ENCODE measurements around the gene HDDC3. TPM values are rescaled to one million over a fixed set of nuclear protein-coding genes. Genes with fewer than 3 reads are reported as not detected.

The HDDC3 gene
- total RNA-seq: 20.9 TPM

GRCh38 chr15:90931828-90932659 lies at the start of gene HDDC3:
HDDC3 (minus strand) TSS chr15:90932549; CDS start chr15:90932540, 9 bp downstream.
- peak; percentile 91 for DNase-seq (ENCODE audit: low spot score)

- no peak for DNase-seq (ENCODE audit: low spot score)
Measured at GRCh38 chr15:90982135-90982534, 49.8 kb upstream of the HDDC3 start.

- no peak for DNase-seq (ENCODE audit: low spot score)
Measured at GRCh38 chr15:90981681-90982080, 49.3 kb upstream of the HDDC3 start.

- DNase-seq (ENCODE audit: low spot score): no peak
Measured at GRCh38 chr15:90979582-90979981, 47.2 kb upstream of the HDDC3 start.

DNA sequence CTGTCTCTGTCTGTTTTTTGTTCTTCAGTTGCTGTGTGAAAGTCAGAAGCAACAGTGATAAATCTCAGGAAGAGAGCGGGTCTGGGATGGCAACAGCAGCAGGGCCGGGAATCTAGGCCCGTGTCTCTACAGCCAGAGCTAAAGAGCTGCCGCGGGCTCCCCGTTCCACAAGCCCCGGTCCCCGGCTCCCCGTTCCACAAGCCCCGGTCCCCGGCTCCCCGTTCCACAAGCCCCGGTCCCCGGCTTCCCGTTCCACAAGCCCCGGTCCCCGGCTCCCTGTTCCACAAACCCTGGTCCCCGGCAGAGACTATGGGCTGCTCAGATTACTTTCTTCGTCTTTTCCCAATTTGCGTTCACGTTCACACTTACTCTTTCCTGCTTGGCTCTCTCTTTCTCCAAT lies 41.9 kb upstream of the HDDC3 start:
- no peak for DNase-seq (ENCODE audit: low spot score)

GRCh38 chr15:90972133-90972532 lies 39.8 kb upstream of the HDDC3 start:
- DNase-seq (ENCODE audit: low spot score): no peak

DNA sequence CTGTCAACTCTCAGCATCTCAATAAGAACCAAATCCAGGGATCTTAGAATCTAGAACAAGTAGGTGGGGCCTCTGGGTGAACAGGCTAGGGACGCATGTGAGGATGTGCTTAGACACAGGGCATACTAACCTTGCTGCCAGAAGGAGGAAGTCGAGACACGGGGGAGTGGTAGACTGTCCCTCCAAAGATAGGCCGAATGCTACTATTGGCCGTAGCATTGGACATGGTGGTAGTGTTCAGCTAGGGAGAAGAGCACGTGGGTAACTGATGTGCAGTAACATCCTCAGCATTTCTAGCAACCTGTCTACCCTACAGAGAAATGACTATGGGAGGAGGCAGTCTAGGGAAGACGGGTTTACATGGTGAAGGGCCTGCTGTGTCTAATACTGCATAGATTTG lies 37.9 kb upstream of the HDDC3 start:
- no peak for DNase-seq (ENCODE audit: low spot score)

DNA sequence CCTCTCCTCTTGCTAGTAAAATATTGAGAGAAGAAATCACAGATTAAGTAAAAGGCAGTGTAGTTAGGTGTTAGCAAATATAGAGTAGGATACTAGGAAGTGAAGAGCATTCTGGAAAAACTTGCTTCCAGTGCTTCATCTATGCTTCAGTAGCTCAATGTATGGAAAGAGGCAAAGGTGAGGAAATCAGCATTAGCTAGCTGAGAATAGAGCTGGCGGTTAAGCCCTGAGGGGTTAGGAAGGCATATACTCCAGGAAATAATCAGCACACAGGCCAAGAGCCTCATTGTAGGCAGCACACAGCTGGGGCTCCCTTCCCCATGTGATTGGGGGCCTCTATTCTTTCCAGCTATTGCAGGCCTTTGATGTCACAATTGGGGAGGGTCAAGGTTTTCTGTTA lies 36.1 kb upstream of the HDDC3 start:
- no peak for DNase-seq (ENCODE audit: low spot score)

- no peak for DNase-seq (ENCODE audit: low spot score)
Measured at GRCh38 chr15:90967206-90967605, 34.9 kb upstream of the HDDC3 start.

- no peak for DNase-seq (ENCODE audit: low spot score)
Measured at GRCh38 chr15:90966262-90966661, 33.9 kb upstream of the HDDC3 start.

DNA sequence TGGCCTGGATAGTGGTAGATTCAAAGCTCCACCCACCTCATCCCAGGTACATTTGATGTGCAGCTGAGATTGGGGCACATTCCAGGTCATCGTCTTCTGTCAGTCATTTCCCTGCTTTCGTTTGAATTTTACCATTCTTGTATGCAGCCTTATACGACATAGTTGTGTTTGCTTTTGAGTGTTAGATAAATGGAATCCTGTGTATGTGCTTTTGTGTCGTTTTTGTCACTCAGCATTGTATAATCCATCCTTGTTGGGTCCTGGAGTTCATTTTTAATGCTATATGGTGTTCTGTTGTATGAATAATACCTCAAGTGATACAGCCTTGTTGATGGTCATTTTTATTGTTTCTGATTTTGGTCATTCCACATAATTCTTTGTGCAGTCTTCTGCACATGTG lies 29.7 kb upstream of the HDDC3 start:
- no peak for DNase-seq (ENCODE audit: low spot score)

GRCh38 chr15:90960298-90961091 lies 28.1 kb upstream of the HDDC3 start:
- DNase-seq (ENCODE audit: low spot score): no peak

- peak; percentile 29 for DNase-seq (ENCODE audit: low spot score)
Measured at GRCh38 chr15:90959894-90960293, 27.5 kb upstream of the HDDC3 start.

GRCh38 chr15:90959028-90959595 lies 26.8 kb upstream of the HDDC3 start:
- DNase-seq (ENCODE audit: low spot score): no peak

DNA sequence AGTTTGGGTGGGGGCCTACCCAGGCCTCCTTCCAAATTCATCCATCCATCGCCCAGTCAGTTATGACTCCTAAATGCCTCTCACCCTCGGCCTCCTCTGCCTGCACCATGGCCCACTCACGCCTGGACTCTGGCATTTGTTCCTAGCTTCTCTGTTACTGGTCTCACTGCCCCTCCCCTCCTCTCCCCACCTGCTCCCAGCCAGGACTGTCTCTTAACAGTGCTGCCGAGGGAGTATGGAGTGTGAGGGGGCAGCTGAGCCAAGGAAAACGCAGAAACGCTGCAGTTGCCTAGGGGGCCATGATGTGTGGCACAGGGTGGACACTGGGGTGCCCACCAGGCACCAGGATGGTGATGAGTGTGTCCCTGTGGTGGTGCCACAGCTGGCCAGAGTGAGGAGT lies 25.4 kb upstream of the HDDC3 start:
- DNase-seq (ENCODE audit: low spot score): no peak

DNA sequence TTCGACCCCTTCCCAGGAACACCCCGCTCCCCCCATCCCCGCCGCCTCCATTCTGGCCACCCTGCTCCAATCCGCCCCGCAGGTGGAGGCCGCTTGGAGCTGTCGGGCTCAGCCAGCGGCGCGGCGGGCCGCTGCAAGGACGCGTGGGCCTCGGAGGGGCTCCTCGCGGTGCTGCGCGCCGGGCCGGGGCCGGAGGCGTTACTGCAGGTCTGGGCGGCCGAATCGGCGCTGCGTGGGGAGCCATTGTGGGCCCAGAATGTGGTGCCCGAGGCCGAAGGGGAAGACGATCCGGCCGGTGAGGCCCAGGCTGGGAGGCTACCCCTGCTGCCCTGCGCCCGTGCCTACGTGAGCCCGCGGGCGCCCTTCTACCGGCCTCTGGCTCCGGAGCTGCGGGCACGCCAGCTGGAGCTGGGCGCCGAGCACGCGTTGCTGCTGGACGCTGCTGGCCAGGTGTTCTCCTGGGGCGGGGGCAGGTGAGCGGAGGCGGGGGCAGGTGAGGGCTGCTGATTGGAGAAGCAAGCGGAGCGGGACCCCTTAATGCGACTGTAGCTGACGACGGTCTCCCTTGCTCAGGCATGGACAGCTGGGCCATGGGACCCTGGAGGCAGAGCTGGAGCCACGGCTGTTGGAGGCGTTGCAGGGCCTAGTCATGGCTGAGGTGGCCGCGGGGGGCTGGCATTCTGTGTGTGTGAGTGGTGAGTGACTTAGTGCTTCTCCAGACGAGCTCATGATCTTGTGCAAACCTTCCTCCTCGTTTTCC lies 24.9 kb upstream of the HDDC3 start:
- DNase-seq (ENCODE audit: low spot score): no peak

DNA sequence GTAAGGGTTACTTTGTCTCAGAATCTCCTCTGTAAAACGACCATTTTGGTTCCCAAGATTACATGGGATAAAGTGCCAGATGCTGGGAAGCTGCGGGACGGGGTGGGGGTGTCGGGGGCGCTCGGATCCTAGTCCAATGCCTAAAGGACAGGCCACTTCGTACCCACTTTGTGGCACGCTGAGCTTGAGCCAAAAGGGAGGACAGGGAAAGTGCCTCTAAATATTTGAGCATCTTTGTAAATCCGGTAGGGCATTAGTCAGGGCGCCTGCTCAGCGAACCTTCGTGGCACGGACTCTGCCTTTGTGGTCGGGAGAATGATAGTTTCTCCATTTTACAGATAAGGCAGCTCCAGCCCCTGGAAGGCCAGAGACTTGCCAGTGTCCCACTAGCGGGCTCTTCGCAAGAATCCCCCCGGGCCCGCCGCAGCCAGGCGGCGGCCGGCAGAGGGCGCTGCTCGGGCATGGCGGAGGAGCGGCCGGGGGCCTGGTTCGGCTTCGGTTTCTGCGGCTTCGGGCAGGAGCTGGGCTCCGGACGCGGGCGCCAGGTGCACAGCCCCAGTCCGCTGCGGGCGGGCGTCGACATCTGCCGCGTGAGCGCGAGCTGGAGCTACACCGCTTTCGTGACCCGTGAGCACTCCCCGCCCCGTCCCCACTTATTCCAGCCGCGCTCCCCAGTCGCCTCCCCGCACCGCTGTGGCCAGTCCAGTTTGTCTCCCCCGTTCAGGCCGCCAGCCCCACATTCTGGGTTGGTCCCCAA lies 24.1 kb upstream of the HDDC3 start:
- DNase-seq (ENCODE audit: low spot score): peak; percentile 53

GRCh38 chr15:90955624-90956273 lies 23.4 kb upstream of the HDDC3 start:
- no peak for DNase-seq (ENCODE audit: low spot score)

- peak; percentile 96 for DNase-seq (ENCODE audit: low spot score)
Measured at GRCh38 chr15:90954712-90955623, 22.6 kb upstream of the HDDC3 start, which contains the start of gene RCCD1. RCCD1 (plus strand) TSS chr15:90954884; CDS start chr15:90956735, 1,851 bp downstream.
